Measurements from ENCODE around the gene ATG101. TPM values are rescaled to one million over a fixed set of nuclear protein-coding genes. Genes with fewer than 3 reads are reported as not detected.

The ATG101 gene
- total and polyA plus RNA-seq, 9 of the 15 experiments (the other 6 are each of a cell fraction or from before 2014, with no cell fraction given) = 2.9 to 52.4 (median 29.7) TPM

DNA sequence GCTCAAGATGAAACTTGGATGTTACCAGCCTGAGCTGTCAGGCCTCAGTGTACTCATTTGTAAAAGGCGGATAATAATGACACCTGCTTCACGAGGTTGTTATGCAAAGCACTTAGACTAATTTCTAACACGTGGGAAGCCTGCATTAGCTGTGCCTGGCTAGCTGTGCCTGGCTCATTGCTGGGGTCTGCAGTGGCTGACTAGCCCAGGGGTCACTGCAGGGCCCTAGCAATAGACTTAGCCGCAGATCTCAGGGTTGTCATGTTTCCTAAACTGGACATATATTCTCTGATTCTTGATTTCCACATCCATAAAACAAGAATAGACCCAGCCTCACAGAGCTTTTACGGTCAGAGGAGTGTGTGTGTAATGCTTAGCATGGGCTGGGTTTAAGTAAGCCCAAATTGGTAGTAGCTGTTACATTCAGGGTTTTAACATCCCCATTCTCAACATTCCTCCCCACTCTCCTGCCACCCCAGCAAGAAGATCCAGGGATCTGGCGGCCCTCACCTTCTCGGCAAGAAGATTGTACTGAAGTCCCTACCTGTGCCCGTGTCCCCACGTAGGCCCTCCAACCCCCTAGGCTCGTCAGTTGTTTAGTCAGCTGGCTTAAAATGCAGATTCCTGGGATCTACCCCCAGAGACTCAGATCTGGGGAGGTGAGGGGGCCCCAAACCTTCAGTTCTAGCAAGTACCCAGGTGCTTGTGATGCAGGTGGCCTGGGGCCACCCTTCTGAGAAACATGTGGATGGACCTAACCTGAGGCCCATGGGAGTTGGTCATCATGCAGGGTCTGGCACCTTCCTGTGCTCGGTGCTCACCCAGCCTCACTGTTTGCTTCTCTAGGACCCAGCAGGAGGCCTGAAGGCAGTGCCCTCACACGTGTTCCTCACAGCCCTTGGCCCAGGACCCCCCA lies 9.9 kb upstream of the ATG101 start:
- intact Hi-C loops (cut with micrococcal nuclease) (no loop called here), in situ Hi-C loops (cut with MboI) (no loop called here)
- Histone ChIP-seq H3K27ac (ENCODE audit: extremely low read depth, low read depth, low read length) (no peak overlapping the region), H3K4me1 (replicated peaks in 1 of 2; ENCODE audit: control insufficient read depth in 2 of 2, insufficient read depth in 2 of 2, low read length in 2 of 2) (peaks cover 9 to 35% of the 10 kb centered on the region in 2 experiments; a peak in 4 of 5 replicates), H3K4me2 (ENCODE audit: insufficient read depth, low read length) (no peak overlapping the region), H3K27me3 (ENCODE audit: control insufficient read depth in 2 of 2, insufficient read depth in 2 of 2, low read length in 2 of 2) (peaks cover 0 to 16% of the 10 kb centered on the region in 2 experiments; a peak in 3 of 5 replicates), H3K4me3 (no peak overlapping the region), H4K20me1 (replicated peaks; ENCODE audit: control insufficient read depth, insufficient read depth, low read length) (no peaks in the 10 kb centered on the region), H2AFZ (ENCODE audit: low read depth, low read length) (no peak overlapping the region), H3K36me3 (ENCODE audit: control insufficient read depth, insufficient read depth, low read length) (no peaks in the 10 kb centered on the region), H3K79me2 (ENCODE audit: control insufficient read depth, insufficient read depth, low read length) (no peaks in the 10 kb centered on the region), H3K9me3 (replicated peaks; ENCODE audit: control insufficient read depth, insufficient read depth, low read depth, low read length) (no peaks in the 10 kb centered on the region), H3K9ac (ENCODE audit: insufficient read depth in 1 of 2, low read depth in 2 of 2, low read length in 2 of 2) (no peak overlapping the region), H3K9me1 (ENCODE audit: control insufficient read depth, insufficient read depth, low read length) (no peaks in the 10 kb centered on the region)
- WGBS (ENCODE audit: insufficient coverage, low coverage, missing lambda C conversion rate) = 43% methylated on average over 10 of the region's 12 CpGs
- peak; percentile 32 for FAIRE-seq
- CTCF ChIA-PET (ENCODE audit: low intra/inter-chr PET ratio) = no interaction called here
- DNase-seq (ENCODE audit: extremely low read depth in 1 of 4, low spot score in 3 of 4) = no peak
- no peak for ATAC-seq
- TF ChIP-seq EGR1 (conservative IDR thresholded peaks at IDR 0.05) (no peak), NR4A1 (CRISPR knock-in tag; IDR thresholded peaks at IDR 0.05) (peak; percentile 41; the same call in 1 of the 2 replicates), NR4A1 (tag; IDR thresholded peaks at IDR 0.05) (no peak)
- TF ChIP-seq, protein P1, sequence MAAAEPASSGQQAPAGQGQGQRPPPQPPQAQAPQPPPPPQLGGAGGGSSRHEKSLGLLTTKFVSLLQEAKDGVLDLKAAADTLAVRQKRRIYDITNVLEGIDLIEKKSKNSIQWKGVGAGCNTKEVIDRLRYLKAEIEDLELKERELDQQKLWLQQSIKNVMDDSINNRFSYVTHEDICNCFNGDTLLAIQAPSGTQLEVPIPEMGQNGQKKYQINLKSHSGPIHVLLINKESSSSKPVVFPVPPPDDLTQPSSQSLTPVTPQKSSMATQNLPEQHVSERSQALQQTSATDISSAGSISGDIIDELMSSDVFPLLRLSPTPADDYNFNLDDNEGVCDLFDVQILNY (CRISPR knock-in tag; IDR thresholded peaks at IDR 0.05) = no peak
- BruUV-seq (replicated peaks) = no TSS peak
- POLR2A ChIA-PET = interaction anchor here (0.5 to 1.6 kb wide), 5 partner anchors 9 to 1355 kb away, joined by 3 to 6 read pairs (median 3); no protein-coding TSS in a partner anchor

Measured in K562 (cell line).